ENCODE measurements around the gene HSPB7.
"Not testable (repeated sequence)": the region's sequence is repeated elsewhere in the genome, so short reads cannot be mapped to it uniquely, and the experiment has no call there.

Gene HSPB7

DNA sequence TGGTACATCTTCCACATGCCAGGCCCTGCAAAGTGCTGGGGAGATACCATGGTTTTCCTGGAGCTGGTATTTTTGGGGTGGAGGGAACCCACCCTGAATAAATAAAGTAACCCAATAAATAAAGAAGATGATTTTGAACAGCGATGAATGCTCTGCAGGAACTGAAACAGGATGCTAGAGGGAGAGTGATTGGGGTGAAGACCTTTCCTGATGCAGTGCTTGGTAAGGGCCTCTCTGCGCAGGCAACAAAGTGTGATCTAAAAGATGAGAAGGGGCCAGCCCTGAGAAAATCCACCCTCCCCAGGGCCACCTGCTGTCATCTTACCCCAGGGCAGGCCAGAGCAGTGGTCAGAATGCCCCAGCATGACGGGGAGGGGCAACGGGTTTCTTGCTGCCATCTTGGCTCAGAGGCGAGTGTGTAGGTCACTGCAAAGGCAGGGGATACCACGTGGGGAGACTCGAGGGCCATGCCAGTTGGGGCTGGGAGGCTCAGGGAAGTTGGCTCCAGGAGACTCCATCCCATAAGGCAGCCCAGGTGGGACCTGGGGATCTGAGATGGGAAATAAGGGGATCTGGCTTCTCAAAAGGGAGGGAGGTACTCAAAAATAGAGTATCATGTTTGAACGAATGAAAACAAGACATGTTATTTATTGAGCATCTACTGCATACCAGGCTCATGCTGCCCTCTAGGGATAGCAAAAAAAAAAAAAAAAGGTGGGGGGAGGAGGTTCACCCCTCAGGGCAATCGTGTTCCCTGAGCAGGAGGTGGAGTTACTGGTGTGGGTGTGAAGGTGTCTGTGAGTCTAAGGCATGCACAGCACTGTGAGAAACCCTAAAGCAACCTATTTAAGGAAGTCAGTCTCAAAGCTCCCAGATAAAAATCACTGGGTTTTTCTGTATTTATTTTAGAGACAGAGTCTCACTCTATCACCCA, 11.0 kb downstream of the HSPB7 start:
- no peak for DNase-seq

DNA sequence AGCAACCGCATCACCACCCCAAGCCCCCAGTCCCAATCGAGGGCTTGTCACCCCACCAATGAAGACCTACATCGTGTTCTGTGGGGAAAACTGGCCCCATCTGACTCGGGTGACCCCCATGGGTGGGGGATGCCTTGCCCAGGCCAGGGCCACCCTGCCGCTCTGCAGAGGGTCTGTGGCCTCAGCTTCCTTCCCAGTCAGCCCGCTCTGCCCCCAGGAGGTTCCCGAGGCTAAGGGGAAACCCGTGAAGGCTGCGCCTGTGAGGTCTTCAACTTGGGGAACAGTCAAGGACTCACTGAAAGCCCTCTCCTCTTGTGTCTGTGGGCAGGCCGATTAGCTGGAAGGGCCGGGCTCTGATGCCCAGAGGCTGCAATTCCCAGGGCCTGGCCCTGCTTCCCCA, 11.8 kb downstream of the HSPB7 start:
- DNase-seq: no peak

DNA sequence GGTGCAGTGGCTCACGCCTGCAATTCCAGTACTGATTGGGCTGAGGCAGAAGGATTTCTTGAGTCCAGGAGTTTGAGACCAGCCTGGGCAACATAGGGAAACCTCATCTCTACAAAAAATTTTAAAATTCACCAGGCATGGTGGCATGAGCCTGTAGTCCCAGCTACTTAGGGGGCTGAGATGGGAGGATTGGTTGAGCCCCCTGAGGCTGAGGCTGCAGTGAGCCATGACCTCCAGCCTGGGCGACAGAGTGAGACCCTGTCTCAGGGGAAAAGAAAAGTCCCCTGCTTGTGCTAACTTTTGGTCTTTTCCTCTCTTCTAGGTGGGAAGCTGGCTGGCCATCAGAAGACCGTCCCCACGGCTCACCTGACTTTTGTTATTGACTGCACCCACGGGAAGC, 12.2 kb downstream of the HSPB7 start:
- no peak for DNase-seq

DNA sequence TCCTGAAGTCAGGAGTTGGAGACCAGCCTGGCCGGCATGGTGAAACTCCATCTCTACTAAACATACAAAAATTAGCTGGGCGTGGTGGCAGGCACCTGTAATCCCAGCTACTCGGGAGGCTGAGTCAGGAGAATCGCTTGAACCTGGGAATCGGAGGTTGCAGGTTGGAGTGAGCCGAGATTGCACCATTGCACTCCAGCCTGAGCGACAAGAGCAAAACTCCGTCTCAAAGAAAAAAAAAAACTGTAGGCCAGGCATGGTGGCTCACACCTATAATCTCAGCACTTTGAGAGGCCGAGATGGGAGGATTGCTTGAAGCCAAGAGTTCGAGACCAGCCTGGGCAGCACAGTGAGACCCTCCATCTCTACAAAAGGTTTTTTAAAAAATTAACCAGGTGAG, 16.6 kb downstream of the HSPB7 start:
- DNase-seq: not testable (repeated sequence)

DNA sequence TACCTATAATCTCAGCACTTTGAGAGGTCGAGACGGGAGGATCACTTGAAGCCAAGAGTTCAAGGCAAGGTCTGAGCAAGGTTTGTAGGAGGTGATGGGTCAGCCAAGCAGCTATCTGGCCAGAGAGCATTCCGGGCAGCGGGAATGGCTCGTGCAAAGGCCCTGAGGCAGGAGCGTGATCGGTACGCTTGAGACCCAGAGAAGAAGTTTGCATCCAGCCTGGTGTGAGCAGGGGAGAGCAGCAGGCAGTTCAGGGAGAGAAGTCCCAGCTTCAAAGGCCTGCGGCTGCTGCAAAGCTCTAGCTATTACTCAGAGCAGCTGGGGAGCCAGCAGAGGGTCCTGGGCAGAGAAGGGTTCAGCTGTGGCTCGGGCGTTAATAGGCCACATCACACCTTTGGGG, 18.9 kb downstream of the HSPB7 start:
- no peak for DNase-seq

DNA sequence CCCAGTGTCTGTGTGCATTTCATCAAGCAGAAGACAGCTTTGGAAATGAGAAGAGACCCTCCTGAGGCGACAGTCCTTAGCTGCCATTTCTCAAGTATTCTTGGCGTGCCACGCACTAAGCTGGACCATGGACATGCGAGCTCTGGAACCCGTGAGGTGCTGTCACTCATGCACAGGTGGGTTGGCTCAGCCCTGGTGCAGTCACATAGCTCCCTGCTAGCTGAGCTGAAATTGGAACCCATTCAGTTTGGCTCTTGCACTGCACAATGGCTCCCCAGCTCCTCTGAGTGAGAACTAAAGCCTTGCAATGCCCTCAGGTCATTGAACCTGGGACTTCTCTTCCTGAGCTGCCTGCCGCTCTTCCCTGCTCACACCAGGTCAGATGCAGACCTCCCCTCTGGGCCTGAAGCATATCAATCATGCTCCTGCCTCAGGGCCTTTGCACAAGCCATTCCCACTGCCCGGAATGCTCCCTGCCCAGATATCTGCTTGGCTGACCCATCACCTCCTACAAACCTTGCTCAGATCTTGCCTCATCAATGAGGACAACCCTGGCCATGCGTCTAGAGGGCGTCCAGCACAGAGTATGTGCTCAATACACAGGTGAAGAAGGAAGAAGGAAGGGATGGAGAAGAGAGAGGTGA, 20.1 kb downstream of the HSPB7 start:
- no peak for DNase-seq

DNA sequence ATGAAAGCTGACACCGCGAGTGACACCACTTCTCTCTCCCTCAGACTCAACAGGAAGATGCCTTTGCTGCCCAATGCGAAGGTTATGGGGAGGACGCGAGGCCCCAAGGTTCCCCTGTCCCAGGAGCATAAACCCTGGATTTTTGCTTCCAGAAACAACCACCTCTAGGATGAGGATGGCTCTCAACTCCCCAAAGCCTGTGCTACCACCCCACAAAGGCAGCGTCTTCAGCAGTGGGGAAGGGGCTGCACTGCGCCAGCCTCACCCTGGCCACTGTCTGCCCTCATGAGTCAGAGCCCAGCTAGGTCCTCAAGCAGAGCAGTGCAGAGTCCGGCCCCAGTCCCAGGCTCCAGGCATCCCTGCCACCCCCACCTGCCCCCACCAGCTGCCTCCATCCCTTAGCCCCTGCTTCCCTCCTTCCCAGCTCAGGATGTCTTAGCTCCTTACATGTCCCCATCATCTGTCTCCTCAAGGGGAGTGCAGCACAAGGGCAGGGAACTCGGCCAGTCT, 20.7 kb downstream of the HSPB7 start:
- DNase-seq: no peak

DNA sequence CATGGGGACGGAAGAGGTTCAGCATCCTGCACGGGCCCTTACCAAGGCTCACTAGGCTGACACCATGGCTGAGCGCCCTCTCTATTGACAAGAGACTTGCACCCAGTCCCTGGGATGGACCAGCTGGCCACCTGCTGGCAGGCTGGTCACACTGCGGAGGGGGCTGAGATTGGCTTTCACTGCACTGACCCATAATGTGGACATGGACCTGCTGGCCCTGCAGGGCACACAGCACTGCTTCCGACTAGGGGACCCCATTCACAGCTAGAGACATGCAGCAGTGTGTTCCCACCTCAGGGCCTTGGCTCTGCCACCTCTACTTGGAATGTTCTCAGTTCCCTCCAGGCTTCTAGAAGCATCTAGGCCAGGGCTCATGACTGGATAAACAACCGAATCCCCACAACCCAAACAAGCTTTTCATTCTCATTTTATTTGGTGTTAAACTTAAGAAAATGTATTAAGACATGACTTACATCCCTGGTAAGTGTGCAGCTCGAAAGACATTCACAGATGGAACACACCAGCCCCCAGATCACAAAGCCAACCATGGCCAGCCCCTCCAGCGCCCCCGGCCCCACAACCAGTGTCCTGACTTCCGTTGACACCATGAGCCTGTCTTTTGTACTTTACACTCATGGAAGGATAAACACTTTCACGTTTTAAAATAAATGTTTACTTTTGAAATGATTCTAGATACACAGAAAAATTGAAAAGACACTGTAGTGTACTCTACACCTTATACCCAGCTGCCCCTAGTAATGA, 23.1 kb downstream of the HSPB7 start:
- DNase-seq: no peak

DNA sequence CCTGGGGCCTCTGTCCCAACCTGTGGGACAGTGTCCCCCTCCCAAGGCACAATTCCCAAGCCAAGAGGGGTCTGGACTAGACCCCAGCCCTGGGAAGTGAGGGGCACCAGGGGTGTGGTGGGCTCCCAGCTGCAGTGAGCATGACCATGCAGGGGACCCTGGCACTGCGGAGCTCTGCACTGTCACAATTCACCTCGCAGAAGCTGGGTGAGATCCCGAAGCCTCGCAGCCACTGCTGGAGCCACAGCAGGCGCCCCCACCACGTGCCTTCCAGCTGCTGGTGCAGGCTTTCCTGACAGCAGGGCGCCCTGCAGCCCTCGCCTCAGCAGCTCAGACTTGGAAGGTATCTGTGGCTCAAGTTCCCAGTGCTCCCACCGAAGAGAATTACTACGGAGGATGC, 23.8 kb downstream of the HSPB7 start:
- DNase-seq: no peak

DNA sequence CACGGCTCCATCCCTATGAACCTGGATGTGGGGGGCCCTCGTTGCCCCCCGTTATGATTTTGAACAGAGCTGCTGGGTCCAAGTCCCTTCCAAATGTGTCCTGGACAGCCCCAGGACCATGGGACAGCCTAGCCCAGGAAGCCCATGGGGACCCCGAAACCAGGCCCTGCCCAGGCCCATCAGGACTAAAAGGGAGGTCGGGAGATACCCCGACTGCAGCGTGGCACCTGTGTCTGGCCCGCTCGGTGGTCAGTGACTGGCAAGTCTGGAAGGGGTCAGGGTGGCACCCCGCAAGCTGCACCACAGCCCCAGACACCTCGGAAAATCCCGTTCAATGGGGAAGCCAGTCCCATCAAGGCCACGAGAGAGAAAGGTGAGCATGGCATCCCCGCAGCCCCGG, 24.2 kb downstream of the HSPB7 start:
- no peak for DNase-seq

DNA sequence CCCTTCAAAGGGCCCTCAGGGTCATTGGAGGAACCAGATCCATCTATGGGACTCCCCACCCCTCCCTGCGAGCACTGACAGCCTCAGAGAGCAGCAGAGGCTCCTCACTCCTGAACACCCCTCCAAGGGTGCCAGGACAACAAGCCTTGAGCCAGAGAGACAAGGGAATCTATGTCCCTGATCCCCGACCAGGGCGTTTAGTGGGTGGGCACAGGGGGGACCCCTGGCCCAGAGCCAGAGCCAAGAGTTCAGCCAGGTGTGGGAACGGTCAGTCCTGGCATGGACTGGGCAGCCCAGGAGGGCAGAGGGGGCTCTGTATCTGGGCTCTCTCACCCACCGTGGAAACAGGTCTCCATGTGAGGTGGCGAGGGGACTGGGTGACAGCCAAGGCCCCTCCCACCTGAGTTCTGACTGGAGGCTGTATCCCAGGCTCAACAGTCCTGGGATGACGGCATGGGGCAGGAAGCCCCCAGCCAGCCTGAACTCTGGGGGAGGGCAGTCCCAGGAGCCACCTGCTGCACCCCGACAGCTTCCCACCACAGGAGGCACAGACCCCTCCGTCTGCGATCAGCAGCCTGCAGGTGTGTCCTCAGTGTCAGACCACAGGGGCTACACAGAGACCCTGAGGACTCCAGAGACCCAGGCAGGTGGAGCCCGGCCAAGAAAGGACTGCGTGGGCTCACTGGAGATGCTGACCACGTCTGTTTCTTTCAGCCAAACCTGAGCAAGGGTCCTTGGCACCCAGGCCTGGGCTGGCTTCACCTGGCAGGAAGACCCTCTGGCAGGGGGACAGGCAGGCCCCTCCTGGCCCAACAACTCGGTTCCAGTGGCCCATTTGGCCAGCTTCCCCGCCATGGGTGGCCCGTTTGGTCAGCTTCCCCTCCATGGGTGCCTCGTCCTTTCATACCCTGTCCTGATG, 25.0 kb downstream of the HSPB7 start:
- DNase-seq: no peak

DNA sequence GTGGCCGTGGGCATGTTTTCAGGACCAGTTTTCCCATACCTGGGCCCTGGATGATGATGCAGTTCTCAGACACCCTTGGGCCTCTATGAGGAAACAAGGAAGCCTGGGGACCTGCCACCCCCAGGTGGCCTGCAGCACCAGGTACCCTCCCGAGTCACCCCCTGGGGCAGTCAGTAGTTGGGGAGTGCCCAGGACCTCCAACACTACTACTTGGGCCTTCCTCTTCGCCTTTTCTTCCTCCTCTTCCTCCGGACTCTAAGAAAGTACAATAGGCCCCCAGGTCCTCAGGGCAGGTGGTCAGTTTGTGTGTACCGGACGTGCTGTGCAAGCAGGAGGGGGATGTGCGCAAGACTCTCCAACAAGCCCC, 25.7 kb downstream of the HSPB7 start:
- DNase-seq: no peak

DNA sequence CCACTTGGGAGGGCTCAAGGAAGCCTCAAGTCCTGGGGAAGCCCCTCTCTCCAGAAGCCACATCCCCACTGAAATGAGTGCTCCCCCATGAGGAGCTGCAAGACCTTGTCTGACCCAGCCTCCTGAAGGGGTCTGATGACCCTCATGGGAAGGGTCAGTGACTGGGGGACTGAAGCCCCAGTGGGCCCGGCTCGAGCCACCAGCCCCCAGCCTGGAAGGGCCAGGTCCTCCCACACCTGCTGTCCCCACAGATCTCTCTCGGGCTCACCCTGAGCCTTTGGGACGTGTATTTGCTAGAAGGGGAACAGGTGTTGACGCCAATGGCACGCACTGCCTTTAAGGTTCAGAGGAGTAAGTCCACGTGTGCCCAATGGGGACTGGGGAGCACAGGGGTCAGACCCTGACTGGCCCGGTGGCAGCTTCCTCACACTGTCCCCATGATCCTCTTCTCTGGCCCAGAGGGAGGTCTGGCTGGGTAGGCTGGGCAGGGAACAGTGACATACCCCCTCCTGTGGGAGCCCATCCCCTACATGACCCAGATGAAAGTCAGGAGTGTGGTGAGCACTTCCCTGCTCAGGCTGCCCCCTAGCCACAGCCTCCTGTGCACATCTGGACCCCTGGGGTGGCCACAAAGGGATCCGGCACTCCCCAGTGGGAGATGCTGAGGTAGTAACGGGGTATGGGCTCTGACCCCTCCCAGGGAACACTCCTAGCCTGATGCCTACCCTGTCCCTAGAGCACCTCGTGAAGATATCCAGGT, 26.2 kb downstream of the HSPB7 start:
- DNase-seq: no peak

DNA sequence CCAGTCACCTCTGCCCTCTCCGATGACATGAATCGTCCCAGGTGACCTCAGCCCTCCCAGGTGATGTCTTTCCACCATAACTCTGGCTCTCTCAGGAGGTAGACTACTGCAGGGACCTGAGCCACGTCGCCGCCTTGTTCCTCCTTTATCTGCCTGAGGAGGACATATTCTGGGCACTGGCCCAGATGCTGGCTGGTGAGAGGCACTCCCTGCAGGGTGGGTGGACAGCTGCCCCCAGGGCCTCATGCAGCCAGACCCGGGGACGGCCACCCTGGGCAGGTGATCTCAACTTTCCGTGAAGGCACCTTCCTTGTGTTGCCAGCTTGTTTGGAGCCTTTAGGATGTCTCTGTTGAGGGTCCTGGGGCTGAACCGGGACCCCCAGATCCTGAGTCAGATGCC, 28.1 kb downstream of the HSPB7 start:
- no peak for DNase-seq

DNA sequence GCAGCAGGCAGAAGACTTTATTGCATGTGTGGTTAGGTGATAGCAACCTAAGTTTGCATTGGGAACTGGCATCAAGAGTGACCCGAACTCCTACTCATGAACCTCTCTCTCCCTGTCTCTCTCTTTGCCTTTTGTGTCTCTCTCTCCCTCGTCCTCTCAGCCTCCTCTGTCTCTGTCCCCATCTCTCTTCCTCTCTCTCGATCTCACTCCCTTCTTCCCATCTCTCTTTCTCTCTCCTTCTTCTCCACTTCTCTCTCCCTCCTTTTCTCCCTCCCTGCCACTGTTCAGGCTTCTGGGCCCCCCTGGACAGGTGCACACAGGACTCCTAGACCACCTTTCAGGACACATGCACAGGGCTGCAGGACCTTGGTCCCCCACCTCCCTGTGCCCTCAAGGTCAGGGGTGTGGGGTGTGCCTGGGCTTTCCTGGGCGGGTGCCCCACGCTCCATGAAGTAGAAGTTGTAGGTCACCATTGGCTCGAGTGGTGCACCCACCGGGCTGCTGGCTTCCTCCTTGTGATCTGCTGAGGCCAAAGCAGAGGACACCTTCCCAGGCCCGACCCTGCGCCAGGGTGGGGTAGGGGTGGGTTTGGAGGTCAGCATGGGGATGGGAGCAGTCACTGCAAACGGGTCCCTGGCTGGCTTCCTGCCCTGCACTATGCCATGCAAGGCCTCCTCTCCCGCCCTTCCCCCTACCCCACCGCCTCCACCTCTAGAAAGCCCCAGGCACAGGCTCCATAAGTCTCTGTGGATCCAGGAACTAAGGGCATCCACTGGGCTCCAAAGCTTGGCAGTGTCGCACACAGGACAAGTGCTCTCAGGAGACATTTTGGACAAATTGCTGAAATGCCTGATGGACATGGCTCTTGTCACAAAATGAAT, 28.7 kb downstream of the HSPB7 start:
- no peak for DNase-seq

DNA sequence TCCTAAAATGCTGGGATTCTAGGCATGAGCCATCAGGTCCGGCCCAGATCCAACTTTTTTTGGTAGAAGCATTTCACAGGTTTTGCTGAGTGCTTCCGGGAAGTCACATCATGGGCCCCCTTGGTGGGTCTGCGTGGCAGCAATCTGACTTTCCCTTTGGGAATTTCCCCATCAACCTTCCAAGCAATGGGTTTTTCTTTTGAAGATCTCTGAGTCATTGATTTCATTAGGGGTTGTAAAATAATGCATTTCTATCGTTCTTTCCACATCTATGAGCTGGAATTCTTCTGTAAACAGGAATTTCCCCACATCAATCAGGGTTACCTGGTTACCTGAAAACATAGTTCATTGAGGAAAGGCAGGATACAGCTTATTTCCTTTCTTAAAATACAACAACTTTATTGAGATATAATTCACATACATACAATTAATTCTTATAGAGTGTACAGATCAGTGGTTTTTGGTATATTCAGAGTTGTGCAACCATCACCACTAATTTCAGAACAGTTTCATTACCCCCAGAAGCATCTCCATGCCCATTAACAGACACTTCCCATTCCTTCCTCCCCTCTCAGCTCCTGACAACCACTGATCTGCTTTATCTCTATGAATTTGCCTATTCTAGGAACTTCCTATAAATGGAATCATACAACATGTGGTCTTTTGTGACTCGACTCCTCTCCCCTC, 32.1 kb downstream of the HSPB7 start:
- DNase-seq: no peak

DNA sequence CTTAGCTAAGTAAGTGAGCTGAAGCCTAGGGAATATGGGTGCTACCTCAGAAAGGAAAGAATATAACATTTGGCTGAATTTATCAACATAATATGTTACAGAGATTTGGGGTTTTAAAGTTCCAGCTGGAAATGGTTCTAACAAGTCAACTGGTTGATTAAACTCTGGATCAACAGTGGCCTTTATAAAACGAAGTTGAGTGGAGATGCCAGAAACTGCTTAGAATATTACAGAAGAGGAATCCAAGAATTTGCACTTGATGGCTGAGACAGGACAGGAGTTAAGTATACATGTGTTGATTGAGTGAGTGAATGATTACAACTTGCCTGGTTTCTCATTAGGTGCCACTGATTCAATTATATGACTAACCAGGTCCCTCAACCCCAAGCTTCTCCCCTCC, 34.6 kb downstream of the HSPB7 start:
- no peak for DNase-seq

DNA sequence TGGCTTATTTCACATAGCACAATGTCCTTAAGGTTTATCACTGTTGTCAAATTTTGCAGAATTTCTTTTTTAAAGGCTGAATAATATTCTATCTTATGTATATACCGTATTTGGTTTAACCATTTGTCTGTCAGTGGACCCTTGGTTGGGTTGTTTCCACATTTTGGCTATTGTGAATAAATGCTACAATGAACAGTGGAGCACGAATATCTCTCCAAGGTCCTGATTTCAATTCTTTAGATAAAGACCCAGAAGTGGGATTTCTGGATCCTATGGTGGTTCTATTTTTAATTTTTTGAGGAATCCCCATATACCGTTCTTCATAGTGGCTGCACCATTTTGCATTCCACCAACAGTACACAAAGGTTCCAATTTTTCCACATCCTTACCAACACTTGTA, 36.2 kb downstream of the HSPB7 start:
- DNase-seq: no peak

DNA sequence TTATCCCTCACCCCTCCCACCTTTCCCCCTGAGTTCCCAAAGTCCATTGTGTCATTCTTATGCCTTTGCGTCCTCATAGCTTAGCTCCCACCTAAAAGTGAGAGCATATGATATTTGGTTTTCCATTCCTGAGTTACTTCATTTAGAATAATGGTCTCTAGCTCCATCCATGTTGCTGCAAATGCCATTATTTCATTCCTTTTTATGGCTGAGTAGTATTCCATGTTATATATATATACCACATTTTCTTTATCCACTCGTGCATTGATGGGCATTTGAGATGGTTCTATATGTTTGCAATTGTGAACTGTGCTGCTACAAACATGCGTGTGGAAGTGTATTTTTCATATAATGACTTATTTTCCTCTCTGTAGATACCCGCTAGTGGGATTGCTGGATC, 39.9 kb downstream of the HSPB7 start:
- DNase-seq: not testable (repeated sequence)
